Measurements from ENCODE around the gene NRXN3. TPM values are rescaled to one million over a fixed set of nuclear protein-coding genes. Genes with fewer than 3 reads are reported as not detected.

NRXN3 gene
- total and polyA plus RNA-seq, 2 of the 4 experiments (the other 2 are of a cell fraction): 4.8 to 25.1 TPM

- no peak for TF ChIP-seq RFX5 (IDR thresholded peaks at IDR 0.05; ENCODE audit: low read depth, low read length)
These were observed 1538.5 kb downstream of the NRXN3 start (continued) for GRCh38 chr14:79708426-79709388.

- Histone ChIP-seq H4K20me1 (ENCODE audit: insufficient read depth, low read length) (no peaks in the 10 kb centered on the region), H3K56ac (ENCODE audit: extremely low read depth, insufficient read depth, low read length) (no peak overlapping the region), H3K9ac (ENCODE audit: low read depth, low read length) (no peak overlapping the region), H2BK15ac (ENCODE audit: low read depth, low read length) (no peak overlapping the region), H3K9me3 (ENCODE audit: control insufficient read depth, insufficient read depth, low read length) (no peaks in the 10 kb centered on the region), H3K23ac (ENCODE audit: low read depth, low read length) (no peak overlapping the region), H3K9me1 (ENCODE audit: insufficient read depth, low read length) (no peaks in the 10 kb centered on the region), H4K5ac (ENCODE audit: low read depth, low read length) (no peak overlapping the region), H2BK20ac (ENCODE audit: low read depth, low read length) (no peak overlapping the region), H2AFZ (replicated peaks; ENCODE audit: low read length, poor library complexity) (no peak overlapping the region), H3K18ac (ENCODE audit: low read depth, low read length) (no peak overlapping the region), H2BK5ac (ENCODE audit: low read depth, low read length, poor library complexity, severe bottlenecking) (no peak overlapping the region), H3K4me1 (ENCODE audit: control insufficient read depth, insufficient read depth, low read length) (peaks cover 5% of the 10 kb centered on the region; the same call in 1 of the 2 replicates), H3K36me3 (ENCODE audit: control insufficient read depth, insufficient read depth, low read length) (no peaks in the 10 kb centered on the region), H3K79me1 (ENCODE audit: low read depth in 1 of 2, low read length in 2 of 2) (no peaks in the 10 kb centered on the region), H3K4me3 (ENCODE audit: insufficient read depth, low read depth, low read length) (no peak overlapping the region), H3K4me2 (ENCODE audit: low read depth, low read length) (no peak overlapping the region), H3K14ac (replicated peaks; ENCODE audit: low read depth, low read length) (no peak overlapping the region), H3K27ac (ENCODE audit: insufficient read depth, low read length) (no peak overlapping the region), H2BK120ac (ENCODE audit: low read depth, low read length) (no peak overlapping the region), H3K27me3 (ENCODE audit: control insufficient read depth, insufficient read depth, low read length) (no peaks in the 10 kb centered on the region), H4K91ac (ENCODE audit: insufficient read depth, low read depth, low read length) (no peak overlapping the region), H3K4ac (ENCODE audit: low read depth, low read length) (no peak overlapping the region), H4K8ac (ENCODE audit: low read depth in 2 of 2, low read length in 2 of 2) (no peak overlapping the region), H2AK5ac (ENCODE audit: low read depth, low read length) (no peak overlapping the region), H2AK9ac (replicated peaks; ENCODE audit: low read depth, low read length, poor library complexity) (no peak overlapping the region)
- intact Hi-C loops (cut with micrococcal nuclease): no loop called here
- CTCF ChIA-PET: no interaction called here
- in situ Hi-C loops (cut with MboI; ENCODE audit: low sequenced_read_pairs): no loop called here
- no peak for DNase-seq
- WGBS, 2 experiments (ENCODE audit: extremely low coverage in 2 of 2, insufficient read length in 1 of 2): no CpG with 5 or more reads among the region's 3 CpGs
- ATAC-seq (ENCODE audit: low read depth): no peak
- TF ChIP-seq MAZ (IDR thresholded peaks at IDR 0.05; ENCODE audit: borderline replicate concordance, low read depth, low read length) (no peak), RAD21 (IDR thresholded peaks at IDR 0.05; ENCODE audit: low read length) (no peak), RFX5 (IDR thresholded peaks at IDR 0.05; ENCODE audit: low read depth, low read length) (no peak), NFE2L2 (IDR thresholded peaks at IDR 0.05; ENCODE audit: low read depth, low read length) (no peak), SMC3 (IDR thresholded peaks at IDR 0.05; ENCODE audit: low read depth, low read length) (no peak)
- POLR2A ChIA-PET (ENCODE audit: unreplicated experiment): no interaction called here
- no TSS peak for BruUV-seq (replicated peaks)
- dilution Hi-C loops (cut with HindIII; ENCODE audit: low sequenced_read_pairs, unreplicated experiment): no loop called here
These were observed 1539.4 kb downstream of the NRXN3 start for GRCh38 chr14:79709573-79709972.

All from IMR-90 (cell line).